Astrocyte of the cerebellum (primary cell): Measurements from ENCODE around the gene ITGB1.
"Not testable (repeated sequence)": the region's sequence is repeated elsewhere in the genome, so short reads cannot be mapped to it uniquely, and the experiment has no call there.

Source experiments
- DNase-seq: peaks from one replicate; pipeline ENCODE4 v3.0.0-alpha.2; 2011; ENCODE audit warnings: low read depth
- H3K4me3 ChIP-seq: 2 replicates; pipeline ENCODE4 v1.5.1; 2011; ENCODE audit warnings: mild to moderate bottlenecking, low read depth, low read length, moderate library complexity
- in situ Hi-C: cut with HindIII; loops from 2 replicates; pipeline ENCODE4 v1.10.0; 2017; ENCODE audit warnings: low sequenced_read_pairs
- TF ChIP-seq, protein P1 (sequence below): IDR thresholded peaks from 2 replicates; pipeline ENCODE4 v1.5.1; 2012; ENCODE audit warnings: low read length, low read depth, moderate library complexity, mild to moderate bottlenecking; ENCODE audit errors: missing control alignments

ITGB1 gene

GRCh38 chr10:32984003-32984600 lies 26.1 kb upstream of the ITGB1 start:
- H3K4me3 ChIP-seq: no peak overlapping the region
- DNase-seq: no peak
- in situ Hi-C loops: no loop called here
- TF ChIP-seq, protein P1, sequence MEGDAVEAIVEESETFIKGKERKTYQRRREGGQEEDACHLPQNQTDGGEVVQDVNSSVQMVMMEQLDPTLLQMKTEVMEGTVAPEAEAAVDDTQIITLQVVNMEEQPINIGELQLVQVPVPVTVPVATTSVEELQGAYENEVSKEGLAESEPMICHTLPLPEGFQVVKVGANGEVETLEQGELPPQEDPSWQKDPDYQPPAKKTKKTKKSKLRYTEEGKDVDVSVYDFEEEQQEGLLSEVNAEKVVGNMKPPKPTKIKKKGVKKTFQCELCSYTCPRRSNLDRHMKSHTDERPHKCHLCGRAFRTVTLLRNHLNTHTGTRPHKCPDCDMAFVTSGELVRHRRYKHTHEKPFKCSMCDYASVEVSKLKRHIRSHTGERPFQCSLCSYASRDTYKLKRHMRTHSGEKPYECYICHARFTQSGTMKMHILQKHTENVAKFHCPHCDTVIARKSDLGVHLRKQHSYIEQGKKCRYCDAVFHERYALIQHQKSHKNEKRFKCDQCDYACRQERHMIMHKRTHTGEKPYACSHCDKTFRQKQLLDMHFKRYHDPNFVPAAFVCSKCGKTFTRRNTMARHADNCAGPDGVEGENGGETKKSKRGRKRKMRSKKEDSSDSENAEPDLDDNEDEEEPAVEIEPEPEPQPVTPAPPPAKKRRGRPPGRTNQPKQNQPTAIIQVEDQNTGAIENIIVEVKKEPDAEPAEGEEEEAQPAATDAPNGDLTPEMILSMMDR: no peak

GRCh38 chr10:32982911-32983909 lies 25.2 kb upstream of the ITGB1 start:
- H3K4me3 ChIP-seq: no peak overlapping the region
- DNase-seq: peak; percentile 85
- in situ Hi-C loops: no loop called here
- TF ChIP-seq, protein P1: no peak

DNA sequence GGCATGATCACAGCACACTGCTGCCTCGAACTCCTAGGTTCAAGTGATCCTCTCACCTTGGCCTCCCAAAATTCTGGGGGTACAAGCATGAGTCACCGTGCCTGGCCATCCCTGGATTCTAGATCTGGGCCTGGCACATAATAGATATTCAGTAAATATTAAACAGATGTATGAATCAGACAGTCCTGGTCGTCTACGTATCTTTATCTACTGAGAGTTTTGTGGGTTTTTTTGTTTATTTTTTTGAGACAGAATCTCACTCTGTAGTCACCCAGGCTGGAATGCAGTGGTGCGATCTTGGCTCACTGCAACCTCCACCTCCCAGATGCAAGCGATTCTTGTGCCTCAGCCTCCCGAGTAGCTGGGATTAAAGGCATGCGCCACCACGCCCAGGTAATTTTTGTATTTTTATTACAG lies 24.3 kb upstream of the ITGB1 start:
- TF ChIP-seq, protein P1: no peak
- in situ Hi-C loops: no loop called here
- H3K4me3 ChIP-seq: no peak overlapping the region
- DNase-seq: peak; percentile 65

GRCh38 chr10:32981760-32982159 lies 23.7 kb upstream of the ITGB1 start:
- TF ChIP-seq, protein P1: no peak
- no peak for DNase-seq
- in situ Hi-C loops: no loop called here
- H3K4me3 ChIP-seq: no peak overlapping the region

DNA sequence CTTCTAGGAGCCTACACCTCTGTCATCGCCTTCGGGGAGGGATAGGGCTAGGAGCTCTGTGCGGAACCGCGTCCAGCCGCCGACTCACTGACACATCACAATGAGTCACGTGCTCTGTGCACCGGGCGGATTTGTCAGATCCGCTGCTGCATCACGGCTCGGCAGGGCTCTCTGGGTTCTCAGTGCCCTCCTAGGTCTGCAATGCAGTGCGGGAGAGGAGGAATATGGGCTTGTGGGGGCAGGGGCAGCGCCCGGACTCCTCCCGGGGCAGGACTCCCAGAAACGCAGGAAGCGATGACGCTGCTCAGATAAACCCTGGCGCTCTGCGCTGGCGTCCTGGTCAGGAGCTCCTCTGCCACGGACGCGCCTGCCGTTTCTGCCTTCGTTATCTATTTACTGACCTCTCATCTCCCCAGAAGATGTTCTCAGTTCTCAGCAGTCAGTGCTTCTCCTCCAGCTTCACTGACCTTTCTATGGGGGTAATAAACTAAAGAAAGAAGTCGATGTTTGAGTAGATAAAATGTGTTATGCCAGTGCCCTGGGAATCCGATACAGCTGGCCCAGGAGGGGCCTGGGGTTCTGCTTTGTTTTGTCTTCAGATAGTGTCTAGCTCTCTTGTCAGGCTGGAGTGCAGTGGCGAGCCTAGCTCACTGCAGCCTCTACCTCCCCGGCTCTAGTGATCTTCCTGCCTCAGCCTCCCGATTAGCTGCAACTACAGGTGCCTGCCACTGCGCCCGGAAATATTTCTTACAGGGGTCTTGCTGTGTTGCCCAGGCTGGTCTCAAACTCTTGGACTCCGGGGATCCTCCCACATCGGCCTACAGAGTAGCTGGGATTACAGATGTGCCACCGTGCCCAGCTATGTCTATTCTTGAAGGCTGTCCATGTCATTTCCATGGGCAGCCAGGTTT lies 22.8 kb upstream of the ITGB1 start:
- DNase-seq: peak; percentile 88
- in situ Hi-C loops: no loop called here
- H3K4me3 ChIP-seq: peak overlapping the region; percentile 34
- TF ChIP-seq, protein P1: no peak

GRCh38 chr10:32980242-32980557 lies 22.2 kb upstream of the ITGB1 start:
- in situ Hi-C loops: no loop called here
- H3K4me3 ChIP-seq: peak overlapping the region; percentile 34
- no peak for DNase-seq

GRCh38 chr10:32979719-32980118 lies 21.7 kb upstream of the ITGB1 start:
- H3K4me3 ChIP-seq, DNase-seq, in situ Hi-C loops: not testable (repeated sequence)

More at GRCh38 chr10:32980242-32980557, 22.2 kb upstream of the ITGB1 start:
- TF ChIP-seq, protein P1: no peak
